Measurements from ENCODE around the gene PDE10A. TPM values are rescaled to one million over a fixed set of nuclear protein-coding genes. Genes with fewer than 3 reads are reported as not detected.

PDE10A gene
- polyA plus RNA-seq, 3 donors: not detected

DNA sequence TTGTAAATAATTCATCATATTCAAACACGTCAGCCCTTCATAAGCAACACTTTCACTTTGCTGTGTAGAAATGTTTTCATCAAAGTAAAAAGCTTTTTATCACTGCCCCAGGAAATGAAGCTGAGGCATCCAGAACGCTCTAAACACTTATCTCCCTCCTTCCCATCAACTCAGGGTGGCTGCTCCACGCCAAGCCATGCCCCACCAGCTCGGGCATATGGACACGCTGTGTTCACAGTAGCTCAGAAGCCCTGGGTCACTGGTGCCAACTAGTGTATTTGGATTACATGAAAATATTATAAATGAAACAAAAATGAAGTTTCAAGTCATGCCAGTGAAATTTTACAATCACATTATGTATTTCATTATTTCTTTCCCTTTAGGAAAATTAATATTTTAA is 10.3 kb downstream of the PDE10A start:
- WGBS (ENCODE audit: insufficient coverage): 69% methylated on average over 2 of the region's 5 CpGs
- H3K27me3 Mint-ChIP-seq (ENCODE audit: low read depth in 3 of 3): peaks cover 0 to 3% (median 2%) of the 10 kb centered on the region in 3 donors
- no peak overlapping the region for H3K4me3 Mint-ChIP-seq
- Histone ChIP-seq H3K4me1 (ENCODE audit: control insufficient read depth in 1 of 2, insufficient read depth in 2 of 2, low read length in 2 of 2) (no peaks in the 10 kb centered on the region), H2AFZ (ENCODE audit: insufficient read depth, low read depth, low read length, poor library complexity, severe bottlenecking) (no peak overlapping the region), H3K4me3 (replicated peaks in 1 of 3; ENCODE audit: low read depth in 2 of 3, low read length in 3 of 3) (no peak overlapping the region), H3K27me3 (ENCODE audit: control insufficient read depth in 2 of 2, insufficient read depth in 2 of 2, low read length in 2 of 2) (peaks cover 0 to under 1% of the 10 kb centered on the region in 2 donors), H3K36me3 (replicated peaks in 1 of 2; ENCODE audit: control insufficient read depth in 1 of 2, insufficient read depth in 2 of 2, low read length in 2 of 2) (no peaks in the 10 kb centered on the region), H3K9ac (ENCODE audit: insufficient read depth, low read length, poor library complexity, severe bottlenecking) (no peak overlapping the region), H3K9me3 (replicated peaks in 1 of 2; ENCODE audit: control insufficient read depth in 1 of 2, insufficient read depth in 1 of 2, low read length in 2 of 2) (no peaks in the 10 kb centered on the region), H3K4me2 (replicated peaks; ENCODE audit: extremely low read depth, low read length, poor library complexity, severe bottlenecking) (no peak overlapping the region), H3K79me2 (ENCODE audit: insufficient read depth, low read length) (no peaks in the 10 kb centered on the region), H4K20me1 (ENCODE audit: insufficient read depth, low read length) (no peaks in the 10 kb centered on the region), H3K27ac (ENCODE audit: low read depth in 1 of 2, low read length in 2 of 2) (no peak overlapping the region)
- DNase-seq: no peak
- no peaks in the 10 kb centered on the region for H3K36me3 Mint-ChIP-seq
- H3K4me1 Mint-ChIP-seq: no peaks in the 10 kb centered on the region
- no peak overlapping the region for H3K27ac Mint-ChIP-seq
- TF ChIP-seq, protein P1, sequence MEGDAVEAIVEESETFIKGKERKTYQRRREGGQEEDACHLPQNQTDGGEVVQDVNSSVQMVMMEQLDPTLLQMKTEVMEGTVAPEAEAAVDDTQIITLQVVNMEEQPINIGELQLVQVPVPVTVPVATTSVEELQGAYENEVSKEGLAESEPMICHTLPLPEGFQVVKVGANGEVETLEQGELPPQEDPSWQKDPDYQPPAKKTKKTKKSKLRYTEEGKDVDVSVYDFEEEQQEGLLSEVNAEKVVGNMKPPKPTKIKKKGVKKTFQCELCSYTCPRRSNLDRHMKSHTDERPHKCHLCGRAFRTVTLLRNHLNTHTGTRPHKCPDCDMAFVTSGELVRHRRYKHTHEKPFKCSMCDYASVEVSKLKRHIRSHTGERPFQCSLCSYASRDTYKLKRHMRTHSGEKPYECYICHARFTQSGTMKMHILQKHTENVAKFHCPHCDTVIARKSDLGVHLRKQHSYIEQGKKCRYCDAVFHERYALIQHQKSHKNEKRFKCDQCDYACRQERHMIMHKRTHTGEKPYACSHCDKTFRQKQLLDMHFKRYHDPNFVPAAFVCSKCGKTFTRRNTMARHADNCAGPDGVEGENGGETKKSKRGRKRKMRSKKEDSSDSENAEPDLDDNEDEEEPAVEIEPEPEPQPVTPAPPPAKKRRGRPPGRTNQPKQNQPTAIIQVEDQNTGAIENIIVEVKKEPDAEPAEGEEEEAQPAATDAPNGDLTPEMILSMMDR (IDR thresholded peaks at IDR 0.05): no peak
- H3K9me3 Mint-ChIP-seq: peaks cover 0 to 2% (median 0%) of the 10 kb centered on the region in 7 donors
- intact Hi-C loops (cut with micrococcal nuclease): no loop called here

DNA sequence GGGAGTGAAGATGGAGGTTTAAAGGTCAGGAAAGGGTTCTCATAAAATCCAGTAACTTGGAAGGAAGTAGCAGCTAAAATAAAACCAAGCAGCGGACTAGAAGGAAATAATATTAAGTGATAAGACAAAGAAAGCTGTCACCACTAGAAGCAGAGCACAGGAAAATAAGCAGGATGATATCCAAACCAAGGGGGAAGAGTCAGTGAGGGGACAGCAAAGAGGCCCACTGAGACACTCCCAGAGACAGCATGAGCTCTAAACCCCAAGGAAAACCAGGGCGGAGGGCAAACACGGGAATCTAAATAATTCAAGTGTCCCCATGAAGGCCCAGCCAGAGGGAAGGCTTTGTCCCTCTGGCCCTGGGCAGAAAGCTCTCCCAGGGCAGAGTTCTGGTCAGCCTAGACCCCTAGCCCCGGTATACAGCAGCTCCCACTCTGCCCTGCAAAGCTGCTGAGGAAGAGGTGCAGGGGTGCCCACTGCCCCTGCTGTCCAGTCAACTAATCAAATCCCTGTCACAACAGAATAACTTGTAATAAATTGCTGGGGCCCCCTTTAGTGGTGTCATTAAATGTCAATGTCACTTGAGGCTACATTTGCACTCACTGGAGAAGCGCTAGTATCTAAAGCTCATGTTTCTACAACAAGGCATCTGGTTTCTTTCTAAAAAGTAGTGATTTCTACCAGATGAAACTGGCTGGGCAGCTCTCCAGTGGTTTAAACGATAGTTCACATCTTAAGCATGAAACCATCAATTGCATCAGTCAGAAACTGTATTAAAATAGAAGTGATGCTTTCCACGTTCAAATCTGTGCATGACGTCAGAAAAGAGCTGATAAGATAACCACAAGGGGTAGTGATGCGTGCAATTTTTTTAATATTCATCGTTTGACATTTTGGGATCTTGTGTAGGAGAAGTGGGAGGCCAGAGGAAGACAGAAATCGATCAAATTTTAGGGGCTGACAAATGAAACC is 13.6 kb downstream of the PDE10A start:
- no peak overlapping the region for H2AFZ ChIP-seq (ENCODE audit: insufficient read depth, low read depth, low read length, poor library complexity, severe bottlenecking)
- H3K27ac ChIP-seq (ENCODE audit: low read depth in 1 of 2, low read length in 2 of 2): no peak overlapping the region
- H3K4me2 ChIP-seq (replicated peaks; ENCODE audit: extremely low read depth, low read length, poor library complexity, severe bottlenecking): no peak overlapping the region
- no peak overlapping the region for H3K4me3 ChIP-seq (replicated peaks in 1 of 3; ENCODE audit: low read depth in 2 of 3, low read length in 3 of 3)
- no peak overlapping the region for H3K9ac ChIP-seq (ENCODE audit: insufficient read depth, low read length, poor library complexity, severe bottlenecking)
- no peaks in the 10 kb centered on the region for H4K20me1 ChIP-seq (ENCODE audit: insufficient read depth, low read length)
- Mint-ChIP-seq H3K9me3 (peaks cover 0 to 2% (median 0%) of the 10 kb centered on the region in 7 donors), H3K27me3 (ENCODE audit: low read depth in 3 of 3) (peaks cover 2 to 6% (median 3%) of the 10 kb centered on the region in 3 donors), H3K4me1 (no peaks in the 10 kb centered on the region), H3K36me3 (no peaks in the 10 kb centered on the region), H3K27ac (no peak overlapping the region), H3K4me3 (no peak overlapping the region)
- no peaks in the 10 kb centered on the region for H3K27me3 ChIP-seq (ENCODE audit: control insufficient read depth in 2 of 2, insufficient read depth in 2 of 2, low read length in 2 of 2)
- TF ChIP-seq, protein P1 (IDR thresholded peaks at IDR 0.05): no peak
- H3K4me1 ChIP-seq (ENCODE audit: control insufficient read depth in 1 of 2, insufficient read depth in 2 of 2, low read length in 2 of 2): no peaks in the 10 kb centered on the region
- intact Hi-C loops (cut with micrococcal nuclease): no loop called here
- 73% methylated on average over 7 of the region's 11 CpGs for WGBS (ENCODE audit: insufficient coverage)
- no peaks in the 10 kb centered on the region for H3K36me3 ChIP-seq (replicated peaks in 1 of 2; ENCODE audit: control insufficient read depth in 1 of 2, insufficient read depth in 2 of 2, low read length in 2 of 2)
- no peaks in the 10 kb centered on the region for H3K79me2 ChIP-seq (ENCODE audit: insufficient read depth, low read length)
- DNase-seq: no peak
- H3K9me3 ChIP-seq (replicated peaks in 1 of 2; ENCODE audit: control insufficient read depth in 1 of 2, insufficient read depth in 1 of 2, low read length in 2 of 2): no peaks in the 10 kb centered on the region

All from CD14-positive monocyte (primary cell).